ENCODE data around the gene HAUS3. TPM values are rescaled to one million over a fixed set of nuclear protein-coding genes. Genes with fewer than 3 reads are reported as not detected.

Gene HAUS3
- total RNA-seq, 1 experiment from 2014 or later, result 18.0 TPM

DNA sequence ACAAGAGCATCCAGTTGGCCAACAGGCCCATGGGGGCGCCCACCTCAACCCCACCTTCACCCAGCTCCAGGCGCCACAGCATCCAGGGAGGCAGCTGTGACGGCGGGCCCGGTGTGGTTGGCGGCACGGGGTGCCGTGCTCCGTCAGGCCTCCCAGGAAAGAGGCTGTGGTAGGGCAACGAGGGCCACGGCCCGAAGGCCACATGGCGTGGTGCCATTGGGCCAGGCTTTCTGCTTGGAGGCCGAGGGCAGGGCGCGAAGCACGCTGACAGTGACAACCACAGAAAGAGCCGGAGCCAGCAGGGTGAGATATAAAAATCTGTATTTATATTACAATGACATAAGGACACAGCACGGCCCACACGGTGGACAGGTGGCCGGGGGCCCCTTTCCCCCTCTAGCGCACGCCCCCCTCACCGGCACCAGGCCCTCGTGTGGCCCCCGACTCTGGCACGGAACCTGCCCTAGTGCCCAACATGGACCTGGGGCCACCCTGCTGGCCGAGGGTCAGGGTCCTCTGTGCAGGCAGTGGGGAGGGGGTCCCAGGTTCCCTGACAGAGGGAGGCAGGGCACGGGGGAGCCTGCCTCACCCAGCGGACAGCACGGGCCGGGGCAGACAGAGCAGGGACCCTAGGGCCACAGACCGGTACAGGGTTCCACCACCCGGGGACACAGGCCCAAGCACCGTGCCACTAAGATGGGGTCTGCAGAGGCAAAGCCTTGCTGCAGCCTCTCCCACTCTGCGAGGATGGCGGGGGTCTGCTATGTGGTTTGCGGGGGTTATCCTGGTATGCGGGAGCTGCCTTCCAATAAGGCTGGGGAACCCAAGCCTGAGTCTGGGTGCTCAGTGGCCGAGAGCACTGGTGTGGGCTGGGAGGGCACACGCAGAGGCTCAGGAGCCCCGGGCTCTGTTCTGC is 5.5 kb upstream of the HAUS3 start:
- Histone ChIP-seq H3K27ac (ENCODE audit: insufficient read length, low read depth, low read length) (no peak overlapping the region), H2BK12ac (ENCODE audit: insufficient read length, low read depth, low read length) (no peak overlapping the region), H3K14ac (ENCODE audit: insufficient read depth, low read length) (no peak overlapping the region; the same call in 1 of the 2 replicates), H3K79me2 (ENCODE audit: insufficient read depth, low read length) (no peaks in the 10 kb centered on the region), H3K18ac (ENCODE audit: insufficient read length, low read depth, low read length) (no peak overlapping the region), H2BK5ac (ENCODE audit: insufficient read length, low read length) (no peak overlapping the region), H3K9me3 (ENCODE audit: control insufficient read depth, low read depth, low read length) (no peaks in the 10 kb centered on the region), H4K20me1 (ENCODE audit: control insufficient read depth, insufficient read depth, insufficient read length) (no peaks in the 10 kb centered on the region), H3K9ac (ENCODE audit: extremely low read depth, insufficient read length, low read length) (no peak overlapping the region), H3K4me2 (ENCODE audit: insufficient read depth, insufficient read length, low read length) (no peak overlapping the region), H4K5ac (ENCODE audit: insufficient read length, low read depth, low read length) (no peak overlapping the region), H3K4ac (ENCODE audit: low read depth, low read length) (no peak overlapping the region; the same call in 1 of the 2 replicates), H3K4me1 (ENCODE audit: insufficient read depth, low read length) (no peaks in the 10 kb centered on the region), H2AFZ (ENCODE audit: low read length) (no peak overlapping the region), H2BK20ac (ENCODE audit: low read depth, low read length, poor library complexity, severe bottlenecking) (no peak overlapping the region), H3T11ph (ENCODE audit: low read length) (no peak overlapping the region), H4K8ac (replicated peaks; ENCODE audit: insufficient read length, low read depth, low read length) (no peak overlapping the region), H3K23ac (ENCODE audit: insufficient read length, low read depth, low read length) (no peak overlapping the region), H3K23me2 (ENCODE audit: insufficient read length, low read depth, low read length, poor library complexity, severe bottlenecking) (peaks cover under 1% of the 10 kb centered on the region), H3K56ac (ENCODE audit: insufficient read length, low read depth, low read length) (no peak overlapping the region), H4K91ac (ENCODE audit: insufficient read length, low read depth, low read length) (no peak overlapping the region), H2BK15ac (ENCODE audit: low read depth, low read length) (no peak overlapping the region), H2AK5ac (ENCODE audit: insufficient read length, low read length) (no peak overlapping the region), H3K79me1 (ENCODE audit: insufficient read depth, low read depth, low read length, poor library complexity, severe bottlenecking) (no peaks in the 10 kb centered on the region), H3K27me3 (ENCODE audit: insufficient read depth, low read length) (no peaks in the 10 kb centered on the region), H2BK120ac (ENCODE audit: low read depth, low read length, poor library complexity, severe bottlenecking) (no peak overlapping the region)
- Mint-ChIP-seq H3K9me3 (peaks cover 13 to 17% of the 10 kb centered on the region in 2 experiments), H3K27ac (no peak overlapping the region; a peak in 1 of 7 replicates), H3K36me3 (ENCODE audit: insufficient read depth in 1 of 3, low read depth in 3 of 3) (peaks cover 7 to 14% (median 9%) of the 10 kb centered on the region in 3 experiments), H3K27me3 (ENCODE audit: low read depth) (peaks cover 5% of the 10 kb centered on the region), H3K4me3 (no peak overlapping the region), H3K4me1 (peaks cover 0 to 7% of the 10 kb centered on the region in 2 experiments; a peak in 2 of 4 replicates)
- no peak for DNase-seq
- WGBS (ENCODE audit: extremely low coverage, insufficient read length, low lambda C conversion rate), result no CpG with 5 or more reads among the region's 42 CpGs
- TF ChIP-seq CTCF (conservative IDR thresholded peaks at IDR 0.05), result no peak
